K562 (cell line): Measurements from ENCODE around the gene TXNRD2. TPM values are rescaled to one million over a fixed set of nuclear protein-coding genes. Genes with fewer than 3 reads are reported as not detected.

Experiments used
- ATAC-seq: fragments of 200-7000 bp; cut with Tn5 transposase; 3 replicates; pipeline ENCODE4 v1.9.1; 2020; ENCODE audit warnings: moderate library complexity
- BruUV-seq: library from RNA; stranded (reverse); fragments of 400-500 nt; replicated peaks from 2 replicates; lab custom pipeline; 2021; lab: Mats Ljungman, UMichigan
- CTCF ChIA-PET: fragments of 300-600 bp; formaldehyde crosslinking; extraction: SDS; loops from one replicate; lab custom pipeline; 2021; ENCODE audit warnings: low intra/inter-chr PET ratio; lab: Yijun Ruan, JAX
- POLR2A ChIA-PET: fragments of 300-600, 350-650 bp; sonication (Branson Sonifier 250); formaldehyde crosslinking; extraction: SDS; loops from one replicate; lab custom pipeline; 2021; ENCODE audit warnings: antibody characterized with exemption, inconsistent platforms; lab: Yijun Ruan, JAX
- DNase-seq, 4 experiments: peaks; one replicate each; pipeline versions ENCODE4 v3.0.0 to v3.0.0-alpha.2; 2011 to 2018; ENCODE audit warnings: low spot score in 3 of 4, mixed read lengths in 3 of 4; ENCODE audit errors: extremely low read depth in 1 of 4
- FAIRE-seq: peaks from 2 replicates; lab custom pipeline; 2011; peaks lifted over from hg19 to GRCh38; lab: Jason Lieb, UNC
- H2AFZ ChIP-seq: 2 replicates; pipeline ENCODE4 v1.6.0; 2011; ENCODE audit warnings: low read depth, low read length, control low read depth, inconsistent platforms
- H3K27ac ChIP-seq: fragments of 200-600 bp; 3 replicates; pipeline ENCODE4 v1.8.0; 2011; ENCODE audit warnings: low read depth, mild to moderate bottlenecking, control low read depth, inconsistent platforms, low read length, moderate library complexity, mixed read lengths; ENCODE audit errors: extremely low read depth
- H3K27me3 ChIP-seq, 2 experiments: fragments of 300-600 bp in 1 of 2; 2 replicates in 1 of 2; 3 replicates in 1 of 2; pipeline versions ENCODE4 v1.6.0 to v1.8.0; 2011; ENCODE audit warnings: inconsistent platforms in 2 of 2, low read length in 2 of 2, mild to moderate bottlenecking in 1 of 2, mixed read lengths in 1 of 2, moderate library complexity in 1 of 2; ENCODE audit not compliant: control insufficient read depth in 2 of 2, insufficient read depth in 2 of 2
- H3K36me3 ChIP-seq: fragments of 300-600 bp; 3 replicates; pipeline ENCODE4 v1.8.0; 2011; ENCODE audit warnings: mild to moderate bottlenecking, low read length, inconsistent platforms; ENCODE audit not compliant: control insufficient read depth, insufficient read depth
- H3K4me1 ChIP-seq, 2 experiments: fragments of 200-600 bp in 1 of 2; replicated peaks in 1 of 2; 2 replicates in 1 of 2; 3 replicates in 1 of 2; pipeline versions ENCODE4 v1.5.1 to v1.8.0; 2011; ENCODE audit warnings: inconsistent platforms in 2 of 2, low read length in 2 of 2, mild to moderate bottlenecking in 1 of 2, mixed read lengths in 1 of 2, moderate library complexity in 1 of 2; ENCODE audit not compliant: control insufficient read depth in 2 of 2, insufficient read depth in 2 of 2
- H3K4me2 ChIP-seq: 2 replicates; pipeline ENCODE4 v1.6.1; 2011; ENCODE audit warnings: low read length, control low read depth, inconsistent platforms, mixed read lengths; ENCODE audit not compliant: insufficient read depth
- H3K4me3 ChIP-seq: fragments of 200-600 bp; sonication (generic), shearing (Covaris generic); 2 replicates; pipeline ENCODE4 v1.5.1; 2016; ENCODE audit warnings: control low read depth, inconsistent platforms
- H3K79me2 ChIP-seq: fragments of 200-600 bp; 3 replicates; pipeline ENCODE4 v1.8.0; 2011; ENCODE audit warnings: low read length, inconsistent platforms; ENCODE audit not compliant: control insufficient read depth, insufficient read depth
- H3K9ac ChIP-seq, 2 experiments: 2 replicates each; pipeline versions ENCODE4 v1.6.0 to v1.6.1; 2011; ENCODE audit warnings: low read depth in 2 of 2, low read length in 2 of 2, control low read depth in 1 of 2, inconsistent platforms in 1 of 2, mild to moderate bottlenecking in 1 of 2, mixed read lengths in 1 of 2; ENCODE audit not compliant: insufficient read depth in 1 of 2
- H3K9me1 ChIP-seq: one replicate; pipeline ENCODE4 v1.6.0; 2011; ENCODE audit warnings: inconsistent platforms, mild to moderate bottlenecking, low read length, moderate library complexity; ENCODE audit not compliant: control insufficient read depth, insufficient read depth
- H3K9me3 ChIP-seq: replicated peaks from 2 replicates; pipeline ENCODE4 v1.5.1; 2011; ENCODE audit warnings: low read depth, low read length, inconsistent platforms; ENCODE audit not compliant: control insufficient read depth, insufficient read depth
- H4K20me1 ChIP-seq: replicated peaks from 2 replicates; pipeline ENCODE4 v1.6.1; 2011; ENCODE audit warnings: low read length, inconsistent platforms, mixed read lengths; ENCODE audit not compliant: control insufficient read depth, insufficient read depth
- DIDO1 ChIP-seq: fragments of 450-650 bp; IDR thresholded peaks from 2 replicates; pipeline ENCODE4 v1.6.1; 2016; ENCODE audit warnings: low read depth, missing biosample characterization, missing genetic modification characterization
- ETV5 ChIP-seq: sonication (generic); formaldehyde crosslinking; IDR thresholded peaks from 2 replicates; pipeline ENCODE4 v1.4.0; 2020; ENCODE audit warnings: low read depth, mild to moderate bottlenecking, missing genetic modification reagents
- KLF6 ChIP-seq: fragments of 250-450 bp; sonication (Bioruptor Pico); IDR thresholded peaks from 2 replicates; pipeline ENCODE4 v1.4.0; 2020; ENCODE audit warnings: mild to moderate bottlenecking, moderate library complexity, borderline replicate concordance
- MTA3 ChIP-seq: fragments of 450-650 bp; formaldehyde crosslinking; IDR thresholded peaks from 2 replicates; pipeline ENCODE4 v1.6.1; 2017; ENCODE audit warnings: mild to moderate bottlenecking, borderline replicate concordance
- NCOA6 ChIP-seq: fragments of 450-650 bp; IDR thresholded peaks from 2 replicates; pipeline ENCODE4 v1.6.1; 2017; ENCODE audit warnings: mild to moderate bottlenecking
- POLR2G ChIP-seq: fragments of 200-400 bp; formaldehyde crosslinking; IDR thresholded peaks from 2 replicates; pipeline ENCODE4 v1.6.1; 2017; ENCODE audit warnings: low read depth, mild to moderate bottlenecking, antibody characterized with exemption, low read length, moderate library complexity
- RFX7 ChIP-seq: fragments of 250-450 bp; sonication (Bioruptor Pico); IDR thresholded peaks from 2 replicates; pipeline ENCODE4 v1.5.1; 2021; ENCODE audit warnings: mild to moderate bottlenecking
- SUPT5H ChIP-seq: fragments of 450-650 bp; IDR thresholded peaks from 2 replicates; pipeline ENCODE4 v1.6.1; 2016
- TAF15 ChIP-seq: fragments of 200-400 bp; formaldehyde crosslinking; IDR thresholded peaks from 2 replicates; pipeline ENCODE4 v1.6.1; 2017; ENCODE audit warnings: mild to moderate bottlenecking, low read depth, low read length, moderate library complexity
- ZNF644 ChIP-seq: fragments of 200-800 bp; sonication (Bioruptor generic); IDR thresholded peaks from 2 replicates; pipeline ENCODE4 v1.6.1; 2016; ENCODE audit warnings: low read depth, missing genetic modification characterization, missing compliant biosample characterization
- WGBS: fragments of 100-300 bp; shearing (Covaris generic); methylation state at CpG from one replicate; pipeline ENCODE4 v1.1.6; 2016; ENCODE audit warnings: low coverage, mixed read lengths; ENCODE audit not compliant: insufficient coverage; ENCODE audit errors: missing lambda C conversion rate; 5-methylcytosine and 5-hydroxymethylcytosine counted together
- in situ Hi-C: fragments of 300-500 bp; cut with MboI; formaldehyde crosslinking; loops from 4 replicates; pipeline ENCODE4 v1.15.0; 2018; ENCODE audit warnings: inconsistent platforms, mixed read lengths
- intact Hi-C: fragments of 100-400 bp; cut with micrococcal nuclease; formaldehyde crosslinking; loops from 2 replicates; pipeline ENCODE4 v1.14.2; 2022
- polyA plus RNA-seq, 8 experiments: library from polyadenylated mRNA; depleted of rRNA in 4 of 8; stranded (reverse) in 5 of 8; unstranded in 3 of 8; fragments of >200 nt; fragmentation: Nextera tagmentation in 2 of 8; fragmentation: Illumina TruSeq in 1 of 8; extraction: Ambion mirVana in 2 of 8; extraction: Trizol in 1 of 8; gene quantifications; 2 replicates each; pipeline versions ENCODE4 v1.2.1 to v1.2.3, GENCODE V29; 2011 to 2014; ENCODE audit warnings: inconsistent platforms in 1 of 8, missing spikeins in 1 of 8
- total RNA-seq, 7 experiments: library from RNA; depleted of rRNA in 6 of 7; stranded (reverse); fragments of >200 nt in 6 of 7; fragmentation: Illumina TruSeq in 2 of 7; extraction: Trizol in 2 of 7; gene quantifications; 2 replicates each; pipeline versions ENCODE4 v1.2.1 to v1.2.3, GENCODE V29; 2011 to 2021; ENCODE audit warnings: low replicate concordance in 1 of 7
- TF ChIP-seq, protein P1 (sequence below): fragments of 450-650 bp; IDR thresholded peaks from one replicate; pipeline ENCODE4 v1.6.1; 2018; ENCODE audit warnings: mild to moderate bottlenecking, moderate library complexity; ENCODE audit not compliant: partially characterized antibody
- TF ChIP-seq, protein P2 (sequence below), 2 experiments: IDR thresholded peaks in 1 of 2; conservative IDR thresholded peaks in 1 of 2; 2 replicates each; pipeline ENCODE4 v1.6.1; 2016; ENCODE audit warnings: low read depth in 2 of 2, mild to moderate bottlenecking in 1 of 2, missing compliant biosample characterization in 1 of 2, missing genetic modification characterization in 1 of 2, moderate library complexity in 1 of 2
- TF ChIP-seq, protein P3 (sequence below): fragments of 250-450 bp; sonication (Bioruptor Pico); IDR thresholded peaks from 2 replicates; pipeline ENCODE4 v1.5.0; 2021
- TF ChIP-seq, protein P4 (sequence below), 2 experiments: fragments of 250-450 bp in 1 of 2; fragments of 450-650 bp in 1 of 2; sonication (Bioruptor Pico) in 1 of 2; IDR thresholded peaks; 2 replicates each; pipeline versions ENCODE4 v1.6.1 to v1.8.0; 2016 to 2021; ENCODE audit warnings: mild to moderate bottlenecking in 2 of 2, moderate library complexity in 2 of 2, missing compliant biosample characterization in 1 of 2, missing genetic modification characterization in 1 of 2

Gene TXNRD2
- total and polyA plus RNA-seq, 9 of the 15 experiments (the other 6 are each of a cell fraction or from before 2014, with no cell fraction given): 3.3 to 80.2 (median 49.4) TPM

DNA sequence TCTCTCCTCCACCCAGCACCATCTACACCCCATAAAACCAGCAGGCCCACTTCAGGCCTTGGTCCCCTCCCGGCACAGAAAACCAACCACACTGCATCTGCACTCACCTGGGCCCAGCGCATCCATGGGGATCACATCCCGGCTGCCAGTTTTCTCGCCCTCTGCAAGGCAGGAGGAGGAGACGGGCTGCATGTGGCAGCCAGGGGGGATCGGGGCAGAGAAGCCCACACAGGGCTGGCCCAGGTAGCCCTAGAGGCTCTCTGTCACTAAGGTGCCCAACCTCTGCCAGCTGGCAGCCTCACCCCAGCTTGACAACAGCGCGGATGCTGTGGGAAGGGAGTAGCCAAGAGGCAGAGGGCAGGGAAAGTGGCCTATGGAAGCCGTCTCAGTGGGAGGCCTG, 30.6 kb upstream of the TXNRD2 start:
- FAIRE-seq (no peak), ATAC-seq (no peak), DNase-seq (no peak)
- ChIA-PET CTCF (interaction anchor here (1.1 to 4.2 kb wide), 4 partner anchors 40 to 158 kb away, joined by 3 to 109 read pairs (median 55); partner anchors contain the start of gene ZDHHC8), POLR2A (interaction anchor here (0.8 to 13.7 kb wide), 15 partner anchors 12 to 256 kb away, joined by 3 to 115 read pairs (median 4); partner anchors contain the start of genes DGCR8, RANBP1, TANGO2 and TRMT2A)
- Histone ChIP-seq H3K9me1 (peaks cover 21% of the 10 kb centered on the region), H2AFZ (no peak overlapping the region), H3K9me3 (no peaks in the 10 kb centered on the region), H4K20me1 (peaks cover 46% of the 10 kb centered on the region), H3K9ac (peak overlapping the region in 1 of 2 experiments; percentile 59; a peak in 2 of 4 replicates), H3K4me1 (peaks cover 18 to 86% of the 10 kb centered on the region in 2 experiments), H3K36me3 (peaks cover 56% of the 10 kb centered on the region; the same call in 2 of the 3 replicates), H3K4me2 (no peak overlapping the region), H3K27me3 (no peaks in the 10 kb centered on the region), H3K27ac (no peak overlapping the region), H3K79me2 (no peaks in the 10 kb centered on the region), H3K4me3 (no peak overlapping the region)
- in situ Hi-C loops (loop anchor here (5.0 kb wide), 3 partner anchors 40 to 155 kb away; no protein-coding TSS in a partner anchor), intact Hi-C loops (loop anchor here (10.0 kb wide), 2 partner anchors 263 to 323 kb away; no protein-coding TSS in a partner anchor)
- BruUV-seq: no TSS peak
- 94% methylated on average over 9 of the region's 9 CpGs for WGBS
- TF ChIP-seq DIDO1 (tag): no peak
- peak; percentile 72 for TF ChIP-seq POLR2G
- TF ChIP-seq ZNF644 (tag): no peak
- peak; percentile 66; the same call in 1 of the 2 replicates for TF ChIP-seq TAF15
- TF ChIP-seq, protein P1, sequence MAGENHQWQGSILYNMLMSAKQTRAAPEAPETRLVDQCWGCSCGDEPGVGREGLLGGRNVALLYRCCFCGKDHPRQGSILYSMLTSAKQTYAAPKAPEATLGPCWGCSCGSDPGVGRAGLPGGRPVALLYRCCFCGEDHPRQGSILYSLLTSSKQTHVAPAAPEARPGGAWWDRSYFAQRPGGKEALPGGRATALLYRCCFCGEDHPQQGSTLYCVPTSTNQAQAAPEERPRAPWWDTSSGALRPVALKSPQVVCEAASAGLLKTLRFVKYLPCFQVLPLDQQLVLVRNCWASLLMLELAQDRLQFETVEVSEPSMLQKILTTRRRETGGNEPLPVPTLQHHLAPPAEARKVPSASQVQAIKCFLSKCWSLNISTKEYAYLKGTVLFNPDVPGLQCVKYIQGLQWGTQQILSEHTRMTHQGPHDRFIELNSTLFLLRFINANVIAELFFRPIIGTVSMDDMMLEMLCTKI: no peak
- TF ChIP-seq NCOA6: no peak
- TF ChIP-seq, protein P2, sequence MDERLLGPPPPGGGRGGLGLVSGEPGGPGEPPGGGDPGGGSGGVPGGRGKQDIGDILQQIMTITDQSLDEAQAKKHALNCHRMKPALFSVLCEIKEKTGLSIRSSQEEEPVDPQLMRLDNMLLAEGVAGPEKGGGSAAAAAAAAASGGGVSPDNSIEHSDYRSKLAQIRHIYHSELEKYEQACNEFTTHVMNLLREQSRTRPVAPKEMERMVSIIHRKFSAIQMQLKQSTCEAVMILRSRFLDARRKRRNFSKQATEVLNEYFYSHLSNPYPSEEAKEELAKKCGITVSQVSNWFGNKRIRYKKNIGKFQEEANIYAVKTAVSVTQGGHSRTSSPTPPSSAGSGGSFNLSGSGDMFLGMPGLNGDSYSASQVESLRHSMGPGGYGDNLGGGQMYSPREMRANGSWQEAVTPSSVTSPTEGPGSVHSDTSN (CRISPR knock-in tag; IDR thresholded peaks at IDR 0.05; ENCODE audit: low read depth): 0 out of 2 replicates have a peak, but pooled peaks have one; percentile 30
- TF ChIP-seq, protein P2 (tag; conservative IDR thresholded peaks at IDR 0.05; ENCODE audit: low read depth): no peak
- TF ChIP-seq ETV5 (CRISPR knock-in tag): no peak
- TF ChIP-seq RFX7 (CRISPR knock-in tag): peak; percentile 29; the same call in 1 of the 2 replicates
- TF ChIP-seq, protein P3, sequence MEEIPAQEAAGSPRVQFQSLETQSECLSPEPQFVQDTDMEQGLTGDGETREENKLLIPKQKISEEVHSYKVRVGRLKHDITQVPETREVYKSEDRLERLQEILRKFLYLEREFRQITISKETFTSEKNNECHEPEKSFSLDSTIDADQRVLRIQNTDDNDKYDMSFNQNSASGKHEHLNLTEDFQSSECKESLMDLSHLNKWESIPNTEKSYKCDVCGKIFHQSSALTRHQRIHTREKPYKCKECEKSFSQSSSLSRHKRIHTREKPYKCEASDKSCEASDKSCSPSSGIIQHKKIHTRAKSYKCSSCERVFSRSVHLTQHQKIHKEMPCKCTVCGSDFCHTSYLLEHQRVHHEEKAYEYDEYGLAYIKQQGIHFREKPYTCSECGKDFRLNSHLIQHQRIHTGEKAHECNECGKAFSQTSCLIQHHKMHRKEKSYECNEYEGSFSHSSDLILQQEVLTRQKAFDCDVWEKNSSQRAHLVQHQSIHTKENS (CRISPR knock-in tag): no peak
- TF ChIP-seq KLF6: no peak
- TF ChIP-seq, protein P4, sequence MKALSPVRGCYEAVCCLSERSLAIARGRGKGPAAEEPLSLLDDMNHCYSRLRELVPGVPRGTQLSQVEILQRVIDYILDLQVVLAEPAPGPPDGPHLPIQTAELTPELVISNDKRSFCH (CRISPR knock-in tag; IDR thresholded peaks at IDR 0.05): no peak
- TF ChIP-seq, protein P4 (tag; IDR thresholded peaks at IDR 0.05): peak; percentile 47; the same call in 1 of the 2 replicates
- TF ChIP-seq SUPT5H: peak; percentile 15; the same call in 1 of the 2 replicates
- 0 out of 2 replicates have a peak, but pooled peaks have one; percentile 14 for TF ChIP-seq MTA3
